PC-9 (cell line): ENCODE measurements around the gene PGC.

Source experiments
- EZH2 ChIP-seq: fragments of 200-600 bp; sonication (generic); IDR thresholded peaks from 2 replicates; pipeline ENCODE4 v1.8.0; 2017; ENCODE audit warnings: antibody characterized with exemption, low read depth
- TF ChIP-seq, protein P1 (sequence below): fragments of 200-600 bp; sonication (generic); conservative IDR thresholded peaks from 2 replicates; pipeline ENCODE4 v1.6.1; 2017; ENCODE audit warnings: mixed run types, antibody characterized with exemption, mild to moderate bottlenecking, moderate library complexity

DNA sequence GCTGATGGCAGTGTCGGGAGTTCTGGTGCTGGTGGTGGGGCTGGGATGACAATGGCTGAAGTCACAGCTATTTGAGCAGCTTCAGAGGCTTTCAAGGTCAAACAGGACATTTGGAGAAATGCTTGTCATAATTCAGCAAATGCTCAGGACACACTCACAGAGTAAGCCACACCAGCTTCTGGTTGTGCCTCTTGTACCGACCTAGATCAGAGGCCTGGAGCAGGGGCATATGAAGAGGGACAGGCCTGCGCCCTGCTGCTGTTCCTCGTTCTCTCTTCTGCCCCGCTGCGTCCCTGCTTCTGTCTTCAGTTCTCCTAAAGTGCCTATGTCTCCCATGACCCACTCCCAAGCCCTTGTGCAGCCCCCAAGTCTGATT lies 893 bp upstream of the PGC start:
- TF ChIP-seq, protein P1, sequence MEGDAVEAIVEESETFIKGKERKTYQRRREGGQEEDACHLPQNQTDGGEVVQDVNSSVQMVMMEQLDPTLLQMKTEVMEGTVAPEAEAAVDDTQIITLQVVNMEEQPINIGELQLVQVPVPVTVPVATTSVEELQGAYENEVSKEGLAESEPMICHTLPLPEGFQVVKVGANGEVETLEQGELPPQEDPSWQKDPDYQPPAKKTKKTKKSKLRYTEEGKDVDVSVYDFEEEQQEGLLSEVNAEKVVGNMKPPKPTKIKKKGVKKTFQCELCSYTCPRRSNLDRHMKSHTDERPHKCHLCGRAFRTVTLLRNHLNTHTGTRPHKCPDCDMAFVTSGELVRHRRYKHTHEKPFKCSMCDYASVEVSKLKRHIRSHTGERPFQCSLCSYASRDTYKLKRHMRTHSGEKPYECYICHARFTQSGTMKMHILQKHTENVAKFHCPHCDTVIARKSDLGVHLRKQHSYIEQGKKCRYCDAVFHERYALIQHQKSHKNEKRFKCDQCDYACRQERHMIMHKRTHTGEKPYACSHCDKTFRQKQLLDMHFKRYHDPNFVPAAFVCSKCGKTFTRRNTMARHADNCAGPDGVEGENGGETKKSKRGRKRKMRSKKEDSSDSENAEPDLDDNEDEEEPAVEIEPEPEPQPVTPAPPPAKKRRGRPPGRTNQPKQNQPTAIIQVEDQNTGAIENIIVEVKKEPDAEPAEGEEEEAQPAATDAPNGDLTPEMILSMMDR = no peak
- TF ChIP-seq EZH2 = no peak
